WTC11 (cell line): Measurements from ENCODE around the gene OXT. TPM values are rescaled to one million over a fixed set of nuclear protein-coding genes. Genes with fewer than 3 reads are reported as not detected.

Experiments
- ATAC-seq: fragments of 200-7000 bp; cut with Tn5 transposase; 2 replicates; pipeline ENCODE4 v1.10.0; 2021; ENCODE audit warnings: mild to moderate bottlenecking, moderate library complexity
- CTCF ChIA-PET: fragments of 300-600 bp; sonication (Branson Sonifier 250); formaldehyde crosslinking; loops from one replicate; lab custom pipeline; 2021; ENCODE audit warnings: antibody characterized with exemption; lab: Charles Lee
- POLR2A ChIA-PET: fragments of 350-600 bp; sonication (Branson Sonifier 250); formaldehyde crosslinking; loops from one replicate; lab custom pipeline; 2021; ENCODE audit warnings: antibody characterized with exemption; lab: Charles Lee
- DNase-seq: peaks from one replicate; pipeline ENCODE4 v3.0.0; 2021; ENCODE audit warnings: low spot score
- H3K27ac Mint-ChIP-seq: 2 replicates; pipeline ENCODE4 v1.8.0; 2021; ENCODE audit warnings: mixed read lengths
- H3K27me3 Mint-ChIP-seq: 2 replicates; pipeline ENCODE4 v1.8.0; 2021; ENCODE audit warnings: low read depth, mild to moderate bottlenecking, moderate library complexity, mixed read lengths
- H3K36me3 Mint-ChIP-seq: 2 replicates; pipeline ENCODE4 v1.8.0; 2021; ENCODE audit warnings: mixed read lengths
- H3K4me1 Mint-ChIP-seq: 2 replicates; pipeline ENCODE4 v1.8.0; 2022; ENCODE audit warnings: mixed read lengths
- H3K4me3 Mint-ChIP-seq: 2 replicates; pipeline ENCODE4 v1.8.0; 2021; ENCODE audit warnings: mild to moderate bottlenecking, moderate library complexity, mixed read lengths
- H3K9me3 Mint-ChIP-seq: 2 replicates; pipeline ENCODE4 v1.8.0; 2021; ENCODE audit warnings: mixed read lengths
- CREM ChIP-seq: sonication (generic); formaldehyde crosslinking; IDR thresholded peaks from 2 replicates; pipeline ENCODE4 v1.8.1; 2022; ENCODE audit warnings: mild to moderate bottlenecking, missing genetic modification reagents, moderate library complexity
- ETV6 ChIP-seq: sonication (generic); formaldehyde crosslinking; IDR thresholded peaks from 2 replicates; pipeline ENCODE4 v1.8.1; 2022; ENCODE audit warnings: mild to moderate bottlenecking, missing genetic modification reagents
- FOXP1 ChIP-seq: sonication (generic); formaldehyde crosslinking; IDR thresholded peaks from 2 replicates; pipeline ENCODE4 v1.8.0; 2022; ENCODE audit warnings: missing genetic modification reagents, mild to moderate bottlenecking, moderate library complexity, borderline replicate concordance
- GTF2I ChIP-seq: fragments of 250-450 bp; sonication (Bioruptor Pico); conservative IDR thresholded peaks from 2 replicates; pipeline ENCODE4 v1.4.0; 2021; ENCODE audit warnings: mild to moderate bottlenecking
- RORB ChIP-seq: fragments of 250-450 bp; sonication (Bioruptor Pico); IDR thresholded peaks from 2 replicates; pipeline ENCODE4 v1.9.0; 2021; ENCODE audit warnings: mild to moderate bottlenecking
- TEAD4 ChIP-seq: sonication (generic); formaldehyde crosslinking; IDR thresholded peaks from 2 replicates; pipeline ENCODE4 v1.8.0; 2022; ENCODE audit warnings: mild to moderate bottlenecking, missing genetic modification reagents
- USF1 ChIP-seq: sonication (generic); formaldehyde crosslinking; IDR thresholded peaks from 2 replicates; pipeline ENCODE4 v1.8.0; 2022; ENCODE audit warnings: mild to moderate bottlenecking, missing genetic modification reagents
- ZNF121 ChIP-seq: sonication (generic); formaldehyde crosslinking; IDR thresholded peaks from 2 replicates; pipeline ENCODE4 v1.8.0; 2023; ENCODE audit warnings: missing genetic modification reagents
- ZNF281 ChIP-seq: sonication (generic); formaldehyde crosslinking; IDR thresholded peaks from 2 replicates; pipeline ENCODE4 v1.8.0; 2023; ENCODE audit warnings: mild to moderate bottlenecking, missing genetic modification reagents
- total RNA-seq: library from RNA; stranded (reverse); gene quantifications from 3 replicates; pipeline ENCODE4 v1.2.3, GENCODE V29; 2021
- TF ChIP-seq, protein P1 (sequence below): sonication (generic); formaldehyde crosslinking; IDR thresholded peaks from 2 replicates; pipeline ENCODE4 v1.8.1; 2023; ENCODE audit warnings: mild to moderate bottlenecking, missing genetic modification reagents, borderline replicate concordance
- TF ChIP-seq, protein P2 (sequence below): fragments of 250-450 bp; sonication (Bioruptor Pico); IDR thresholded peaks from 2 replicates; pipeline ENCODE4 v1.9.0; 2021; ENCODE audit warnings: mild to moderate bottlenecking
- TF ChIP-seq, protein P3 (sequence below): sonication (generic); formaldehyde crosslinking; IDR thresholded peaks from 2 replicates; pipeline ENCODE4 v1.8.1; 2023; ENCODE audit warnings: mild to moderate bottlenecking, missing genetic modification reagents, moderate library complexity
- TF ChIP-seq, protein P4 (sequence below): sonication (generic); formaldehyde crosslinking; IDR thresholded peaks from 2 replicates; pipeline ENCODE4 v1.8.0; 2022; ENCODE audit warnings: mild to moderate bottlenecking, missing genetic modification reagents
- TF ChIP-seq, protein P5 (sequence below): fragments of 250-450 bp; sonication (Bioruptor Pico); IDR thresholded peaks from 2 replicates; pipeline ENCODE4 v1.9.0; 2021; ENCODE audit warnings: mild to moderate bottlenecking, borderline replicate concordance

The OXT gene
- total RNA-seq, 1 experiment from 2014 or later: not detected

GRCh38 chr20:3085571-3086072, 14.2 kb downstream of the OXT start (continued):
- TF ChIP-seq, protein P1, sequence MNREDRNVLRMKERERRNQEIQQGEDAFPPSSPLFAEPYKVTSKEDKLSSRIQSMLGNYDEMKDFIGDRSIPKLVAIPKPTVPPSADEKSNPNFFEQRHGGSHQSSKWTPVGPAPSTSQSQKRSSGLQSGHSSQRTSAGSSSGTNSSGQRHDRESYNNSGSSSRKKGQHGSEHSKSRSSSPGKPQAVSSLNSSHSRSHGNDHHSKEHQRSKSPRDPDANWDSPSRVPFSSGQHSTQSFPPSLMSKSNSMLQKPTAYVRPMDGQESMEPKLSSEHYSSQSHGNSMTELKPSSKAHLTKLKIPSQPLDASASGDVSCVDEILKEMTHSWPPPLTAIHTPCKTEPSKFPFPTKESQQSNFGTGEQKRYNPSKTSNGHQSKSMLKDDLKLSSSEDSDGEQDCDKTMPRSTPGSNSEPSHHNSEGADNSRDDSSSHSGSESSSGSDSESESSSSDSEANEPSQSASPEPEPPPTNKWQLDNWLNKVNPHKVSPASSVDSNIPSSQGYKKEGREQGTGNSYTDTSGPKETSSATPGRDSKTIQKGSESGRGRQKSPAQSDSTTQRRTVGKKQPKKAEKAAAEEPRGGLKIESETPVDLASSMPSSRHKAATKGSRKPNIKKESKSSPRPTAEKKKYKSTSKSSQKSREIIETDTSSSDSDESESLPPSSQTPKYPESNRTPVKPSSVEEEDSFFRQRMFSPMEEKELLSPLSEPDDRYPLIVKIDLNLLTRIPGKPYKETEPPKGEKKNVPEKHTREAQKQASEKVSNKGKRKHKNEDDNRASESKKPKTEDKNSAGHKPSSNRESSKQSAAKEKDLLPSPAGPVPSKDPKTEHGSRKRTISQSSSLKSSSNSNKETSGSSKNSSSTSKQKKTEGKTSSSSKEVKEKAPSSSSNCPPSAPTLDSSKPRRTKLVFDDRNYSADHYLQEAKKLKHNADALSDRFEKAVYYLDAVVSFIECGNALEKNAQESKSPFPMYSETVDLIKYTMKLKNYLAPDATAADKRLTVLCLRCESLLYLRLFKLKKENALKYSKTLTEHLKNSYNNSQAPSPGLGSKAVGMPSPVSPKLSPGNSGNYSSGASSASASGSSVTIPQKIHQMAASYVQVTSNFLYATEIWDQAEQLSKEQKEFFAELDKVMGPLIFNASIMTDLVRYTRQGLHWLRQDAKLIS (CRISPR knock-in tag): no peak
- TF ChIP-seq TEAD4 (CRISPR knock-in tag) (no peak), USF1 (CRISPR knock-in tag) (no peak), RORB (CRISPR knock-in tag) (no peak), ZNF281 (CRISPR knock-in tag) (no peak), ETV6 (CRISPR knock-in tag) (no peak)
- TF ChIP-seq, protein P2, sequence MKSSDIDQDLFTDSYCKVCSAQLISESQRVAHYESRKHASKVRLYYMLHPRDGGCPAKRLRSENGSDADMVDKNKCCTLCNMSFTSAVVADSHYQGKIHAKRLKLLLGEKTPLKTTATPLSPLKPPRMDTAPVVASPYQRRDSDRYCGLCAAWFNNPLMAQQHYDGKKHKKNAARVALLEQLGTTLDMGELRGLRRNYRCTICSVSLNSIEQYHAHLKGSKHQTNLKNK (CRISPR knock-in tag): no peak
- TF ChIP-seq, protein P3, sequence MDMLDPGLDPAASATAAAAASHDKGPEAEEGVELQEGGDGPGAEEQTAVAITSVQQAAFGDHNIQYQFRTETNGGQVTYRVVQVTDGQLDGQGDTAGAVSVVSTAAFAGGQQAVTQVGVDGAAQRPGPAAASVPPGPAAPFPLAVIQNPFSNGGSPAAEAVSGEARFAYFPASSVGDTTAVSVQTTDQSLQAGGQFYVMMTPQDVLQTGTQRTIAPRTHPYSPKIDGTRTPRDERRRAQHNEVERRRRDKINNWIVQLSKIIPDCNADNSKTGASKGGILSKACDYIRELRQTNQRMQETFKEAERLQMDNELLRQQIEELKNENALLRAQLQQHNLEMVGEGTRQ (CRISPR knock-in tag): no peak

GRCh38 chr20:3088031-3088430, 16.6 kb downstream of the OXT start:
- Mint-ChIP-seq H3K4me3 (no peak overlapping the region), H3K27ac (no peak overlapping the region), H3K27me3 (peaks cover 36% of the 10 kb centered on the region), H3K4me1 (peaks cover 9% of the 10 kb centered on the region), H3K9me3 (peaks cover 3% of the 10 kb centered on the region), H3K36me3 (no peaks in the 10 kb centered on the region)
- ATAC-seq (no peak), DNase-seq (no peak)
- POLR2A ChIA-PET: no interaction called here
- CTCF ChIA-PET: no interaction called here
- TF ChIP-seq, protein P1 (CRISPR knock-in tag): no peak
- TF ChIP-seq, protein P4, sequence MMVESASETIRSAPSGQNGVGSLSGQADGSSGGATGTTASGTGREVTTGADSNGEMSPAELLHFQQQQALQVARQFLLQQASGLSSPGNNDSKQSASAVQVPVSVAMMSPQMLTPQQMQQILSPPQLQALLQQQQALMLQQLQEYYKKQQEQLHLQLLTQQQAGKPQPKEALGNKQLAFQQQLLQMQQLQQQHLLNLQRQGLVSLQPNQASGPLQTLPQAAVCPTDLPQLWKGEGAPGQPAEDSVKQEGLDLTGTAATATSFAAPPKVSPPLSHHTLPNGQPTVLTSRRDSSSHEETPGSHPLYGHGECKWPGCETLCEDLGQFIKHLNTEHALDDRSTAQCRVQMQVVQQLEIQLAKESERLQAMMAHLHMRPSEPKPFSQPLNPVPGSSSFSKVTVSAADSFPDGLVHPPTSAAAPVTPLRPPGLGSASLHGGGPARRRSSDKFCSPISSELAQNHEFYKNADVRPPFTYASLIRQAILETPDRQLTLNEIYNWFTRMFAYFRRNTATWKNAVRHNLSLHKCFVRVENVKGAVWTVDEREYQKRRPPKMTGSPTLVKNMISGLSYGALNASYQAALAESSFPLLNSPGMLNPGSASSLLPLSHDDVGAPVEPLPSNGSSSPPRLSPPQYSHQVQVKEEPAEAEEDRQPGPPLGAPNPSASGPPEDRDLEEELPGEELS (CRISPR knock-in tag): no peak
- no peak for TF ChIP-seq TEAD4 (CRISPR knock-in tag)
- no peak for TF ChIP-seq CREM (CRISPR knock-in tag)
- TF ChIP-seq ZNF121 (CRISPR knock-in tag): no peak
- TF ChIP-seq GTF2I (CRISPR knock-in tag): no peak
- TF ChIP-seq, protein P5, sequence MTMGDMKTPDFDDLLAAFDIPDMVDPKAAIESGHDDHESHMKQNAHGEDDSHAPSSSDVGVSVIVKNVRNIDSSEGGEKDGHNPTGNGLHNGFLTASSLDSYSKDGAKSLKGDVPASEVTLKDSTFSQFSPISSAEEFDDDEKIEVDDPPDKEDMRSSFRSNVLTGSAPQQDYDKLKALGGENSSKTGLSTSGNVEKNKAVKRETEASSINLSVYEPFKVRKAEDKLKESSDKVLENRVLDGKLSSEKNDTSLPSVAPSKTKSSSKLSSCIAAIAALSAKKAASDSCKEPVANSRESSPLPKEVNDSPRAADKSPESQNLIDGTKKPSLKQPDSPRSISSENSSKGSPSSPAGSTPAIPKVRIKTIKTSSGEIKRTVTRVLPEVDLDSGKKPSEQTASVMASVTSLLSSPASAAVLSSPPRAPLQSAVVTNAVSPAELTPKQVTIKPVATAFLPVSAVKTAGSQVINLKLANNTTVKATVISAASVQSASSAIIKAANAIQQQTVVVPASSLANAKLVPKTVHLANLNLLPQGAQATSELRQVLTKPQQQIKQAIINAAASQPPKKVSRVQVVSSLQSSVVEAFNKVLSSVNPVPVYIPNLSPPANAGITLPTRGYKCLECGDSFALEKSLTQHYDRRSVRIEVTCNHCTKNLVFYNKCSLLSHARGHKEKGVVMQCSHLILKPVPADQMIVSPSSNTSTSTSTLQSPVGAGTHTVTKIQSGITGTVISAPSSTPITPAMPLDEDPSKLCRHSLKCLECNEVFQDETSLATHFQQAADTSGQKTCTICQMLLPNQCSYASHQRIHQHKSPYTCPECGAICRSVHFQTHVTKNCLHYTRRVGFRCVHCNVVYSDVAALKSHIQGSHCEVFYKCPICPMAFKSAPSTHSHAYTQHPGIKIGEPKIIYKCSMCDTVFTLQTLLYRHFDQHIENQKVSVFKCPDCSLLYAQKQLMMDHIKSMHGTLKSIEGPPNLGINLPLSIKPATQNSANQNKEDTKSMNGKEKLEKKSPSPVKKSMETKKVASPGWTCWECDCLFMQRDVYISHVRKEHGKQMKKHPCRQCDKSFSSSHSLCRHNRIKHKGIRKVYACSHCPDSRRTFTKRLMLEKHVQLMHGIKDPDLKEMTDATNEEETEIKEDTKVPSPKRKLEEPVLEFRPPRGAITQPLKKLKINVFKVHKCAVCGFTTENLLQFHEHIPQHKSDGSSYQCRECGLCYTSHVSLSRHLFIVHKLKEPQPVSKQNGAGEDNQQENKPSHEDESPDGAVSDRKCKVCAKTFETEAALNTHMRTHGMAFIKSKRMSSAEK: no peak
- no peak for TF ChIP-seq FOXP1 (CRISPR knock-in tag)
